Endothelial cell of umbilical vein (primary cell): ENCODE measurements around the gene THTPA. TPM values are rescaled to one million over a fixed set of nuclear protein-coding genes. Genes with fewer than 3 reads are reported as not detected.

ENCODE experiments used
- BruUV-seq: library from RNA; stranded (reverse); fragments of 400-500 nt; replicated peaks from 2 replicates; lab custom pipeline; 2021; lab: Mats Ljungman, UMichigan
- CTCF ChIA-PET: fragments of 300-600, 350-600 bp; sonication (Branson Sonifier 250); formaldehyde crosslinking; loops from one replicate; lab custom pipeline; 2021; ENCODE audit warnings: antibody characterized with exemption, inconsistent platforms; lab: Charles Lee
- POLR2A ChIA-PET: fragments of 300-600, 350-600 bp; sonication (Branson Sonifier 250); formaldehyde crosslinking; loops from one replicate; lab custom pipeline; 2021; ENCODE audit warnings: antibody characterized with exemption, inconsistent platforms; lab: Charles Lee
- DNase-seq: peaks from one replicate; pipeline ENCODE4 v3.0.0-alpha.2; 2011; ENCODE audit warnings: low read depth, low spot score
- FAIRE-seq: peaks from 2 replicates; lab custom pipeline; 2011; peaks lifted over from hg19 to GRCh38; lab: Jason Lieb, UNC
- H2AFZ ChIP-seq: 2 replicates; pipeline ENCODE4 v1.6.0; 2012; ENCODE audit warnings: low read depth, low read length, control low read depth, inconsistent platforms
- H3K27ac ChIP-seq: 2 replicates; pipeline ENCODE4 v1.5.1; 2011; ENCODE audit warnings: low read depth, mild to moderate bottlenecking, control low read depth, low read length, moderate library complexity; ENCODE audit not compliant: insufficient read depth
- H3K27me3 ChIP-seq, 2 experiments: 2 replicates each; pipeline versions ENCODE4 v1.6.0 to v1.6.1; 2011; ENCODE audit warnings: low read length in 2 of 2, mixed read lengths in 1 of 2; ENCODE audit not compliant: control insufficient read depth in 2 of 2, insufficient read depth in 2 of 2
- H3K36me3 ChIP-seq, 2 experiments: 2 replicates in 1 of 2; 3 replicates in 1 of 2; pipeline ENCODE4 v1.5.1; 2011; ENCODE audit warnings: low read length in 2 of 2, mild to moderate bottlenecking in 1 of 2, moderate library complexity in 1 of 2; ENCODE audit not compliant: control insufficient read depth in 2 of 2, insufficient read depth in 2 of 2; ENCODE audit errors: extremely low read depth in 1 of 2
- H3K4me1 ChIP-seq: 3 replicates; pipeline ENCODE4 v1.5.1; 2011; ENCODE audit warnings: mild to moderate bottlenecking, low read length; ENCODE audit not compliant: control insufficient read depth, insufficient read depth; ENCODE audit errors: extremely low read depth
- H3K4me2 ChIP-seq: 2 replicates; pipeline ENCODE4 v1.6.1; 2011; ENCODE audit warnings: low read length, control low read depth, mixed read lengths; ENCODE audit not compliant: insufficient read depth
- H3K4me3 ChIP-seq, 3 experiments: fragments of 200-600 bp in 1 of 3; sonication (generic), shearing (Covaris generic) in 1 of 3; replicated peaks in 1 of 3; 2 replicates each; pipeline ENCODE4 v1.5.1; 2011 to 2016; ENCODE audit warnings: control low read depth in 3 of 3, low read length in 3 of 3, mild to moderate bottlenecking in 2 of 3, inconsistent platforms in 1 of 3, low read depth in 1 of 3, moderate library complexity in 1 of 3; ENCODE audit not compliant: insufficient read depth in 1 of 3
- H3K79me2 ChIP-seq: 2 replicates; pipeline ENCODE4 v1.6.0; 2012; ENCODE audit warnings: low read length, inconsistent platforms; ENCODE audit not compliant: control insufficient read depth, insufficient read depth
- H3K9ac ChIP-seq: replicated peaks from 2 replicates; pipeline ENCODE3; 2011; ENCODE audit warnings: low read length, control low read depth; ENCODE audit not compliant: insufficient read depth; ENCODE audit errors: extremely low read depth
- H3K9me1 ChIP-seq: replicated peaks from 3 replicates; pipeline ENCODE4 v1.6.0; 2011; ENCODE audit warnings: mild to moderate bottlenecking, low read length; ENCODE audit not compliant: control insufficient read depth, insufficient read depth; ENCODE audit errors: extremely low read depth
- H3K9me3 ChIP-seq: replicated peaks from 2 replicates; pipeline ENCODE4 v1.5.1; 2012; ENCODE audit warnings: low read length, inconsistent platforms; ENCODE audit not compliant: control insufficient read depth, insufficient read depth
- H4K20me1 ChIP-seq: replicated peaks from 2 replicates; pipeline ENCODE3; 2011; ENCODE audit warnings: mild to moderate bottlenecking, low read length; ENCODE audit not compliant: control insufficient read depth, insufficient read depth; ENCODE audit errors: extremely low read depth
- EZH2 ChIP-seq: IDR thresholded peaks from 2 replicates; pipeline ENCODE4 v1.6.1; 2012; ENCODE audit warnings: borderline replicate concordance, low read depth, mild to moderate bottlenecking, moderate library complexity, low read length, inconsistent platforms; ENCODE audit not compliant: severe bottlenecking
- FOS ChIP-seq: IDR thresholded peaks from 2 replicates; pipeline ENCODE4 v1.6.1; 2011; ENCODE audit warnings: mild to moderate bottlenecking, low read length, moderate library complexity, borderline replicate concordance; ENCODE audit not compliant: insufficient read depth
- GATA2 ChIP-seq: IDR thresholded peaks from 2 replicates; pipeline ENCODE4 v1.7.0; 2011; ENCODE audit warnings: low read depth, mild to moderate bottlenecking, moderate library complexity, mixed read lengths, low read length; ENCODE audit not compliant: insufficient read length, insufficient read depth
- JUN ChIP-seq: IDR thresholded peaks from 2 replicates; pipeline ENCODE4 v1.6.1; 2011; ENCODE audit warnings: borderline replicate concordance, low read depth; ENCODE audit not compliant: insufficient read length, insufficient read depth
- MYC ChIP-seq: IDR thresholded peaks from one replicate; pipeline ENCODE4 v1.6.1; 2011; ENCODE audit warnings: mild to moderate bottlenecking, low read depth, low read length
- POLR2A ChIP-seq: IDR thresholded peaks from 2 replicates; pipeline ENCODE4 v1.6.1; 2012; ENCODE audit warnings: low read depth, mild to moderate bottlenecking, control low read depth, low read length
- POLR2AphosphoS5 ChIP-seq: IDR thresholded peaks from 2 replicates; pipeline ENCODE4 v1.6.1; 2012; ENCODE audit warnings: low read depth, mild to moderate bottlenecking, control low read depth, low read length, moderate library complexity; ENCODE audit not compliant: insufficient read depth
- dilution Hi-C: fragments of 300-500 bp; cut with MboI; formaldehyde crosslinking; loops from one replicate; pipeline ENCODE4 v1.15.0; 2019; ENCODE audit warnings: low sequenced_read_pairs; ENCODE audit not compliant: extremely low pct_ligation_motif_present
- intact Hi-C: fragments of 100-400 bp; cut with micrococcal nuclease; formaldehyde crosslinking; loops from one replicate; pipeline ENCODE4 v1.10.0; 2022
- polyA plus RNA-seq, 4 experiments: library from polyadenylated mRNA; depleted of rRNA in 3 of 4; stranded (reverse) in 3 of 4; unstranded in 1 of 4; fragments of >200 nt; gene quantifications; 2 replicates each; pipeline versions ENCODE4 v1.2.1 to v1.2.3, GENCODE V29; 2011 to 2012; ENCODE audit warnings: missing spikeins in 1 of 4
- total RNA-seq: library from RNA; stranded (reverse); gene quantifications from 2 replicates; pipeline ENCODE4 v1.2.3, GENCODE V29; 2021
- TF ChIP-seq, protein P1 (sequence below), 2 donors: IDR thresholded peaks; 1 replicate in 1 of 2; 2 replicates in 1 of 2; pipeline ENCODE4 v1.5.1; 2011; ENCODE audit warnings: low read length in 2 of 2, mild to moderate bottlenecking in 2 of 2, moderate library complexity in 2 of 2, control low read depth in 1 of 2, inconsistent platforms in 1 of 2, low read depth in 1 of 2; ENCODE audit not compliant: insufficient read depth in 1 of 2; ENCODE audit errors: extremely low read depth in 1 of 2
- TF ChIP-seq, protein P2 (sequence below): IDR thresholded peaks from 2 replicates; pipeline ENCODE4 v1.6.1; 2011; ENCODE audit not compliant: insufficient read depth, insufficient read length

THTPA gene
- total and polyA plus RNA-seq, 2 donors (not counting 3 experiments of a cell fraction or from before 2014, with no cell fraction given), result 10.8 to 12.5 TPM

DNA sequence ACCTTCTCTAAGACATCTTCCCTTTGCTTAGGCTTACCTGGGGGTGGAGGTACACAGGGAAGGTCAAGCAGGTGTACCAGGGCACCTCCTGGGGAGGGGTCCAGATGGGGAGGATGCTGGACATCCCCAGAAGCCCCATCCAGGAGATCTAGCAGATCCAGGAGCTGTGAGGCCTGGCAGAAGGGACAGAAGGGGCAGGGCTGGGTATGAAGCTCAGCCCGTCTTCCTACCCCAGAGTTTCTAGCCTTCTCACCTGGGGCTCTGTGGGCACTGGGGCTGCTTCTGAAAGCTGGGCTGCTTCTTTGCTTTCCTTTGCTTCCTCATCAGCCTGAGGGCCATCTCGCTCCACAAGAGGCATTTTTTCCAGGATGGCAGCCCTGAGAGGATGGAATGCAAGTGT lies 5.2 kb downstream of the THTPA start:
- no TSS peak for BruUV-seq
- Histone ChIP-seq H3K27ac (no peak overlapping the region), H3K9ac (no peak overlapping the region), H3K9me1 (no peaks in the 10 kb centered on the region), H3K4me2 (no peak overlapping the region), H3K9me3 (no peaks in the 10 kb centered on the region), H3K36me3 (peaks cover 0 to 11% of the 10 kb centered on the region in 2 experiments), H3K4me3 (no peak overlapping the region), H3K27me3 (no peaks in the 10 kb centered on the region), H3K79me2 (peaks cover 10% of the 10 kb centered on the region), H3K4me1 (peaks cover 9% of the 10 kb centered on the region), H4K20me1 (no peaks in the 10 kb centered on the region), H2AFZ (no peak overlapping the region)
- ChIA-PET POLR2A (interaction anchor here (0.8 kb wide), 1 partner anchor 83 kb away, joined by 3 read pairs; no protein-coding TSS in a partner anchor), CTCF (interaction anchor here (0.7 to 12.3 kb wide), 6 partner anchors 10 to 103 kb away, joined by 3 to 416 read pairs (median 6); no protein-coding TSS in a partner anchor)
- intact Hi-C loops (no loop called here), dilution Hi-C loops (no loop called here)
- FAIRE-seq (no peak), DNase-seq (no peak)
- no peak for TF ChIP-seq POLR2A
- no peak for TF ChIP-seq GATA2
- TF ChIP-seq POLR2AphosphoS5, result no peak
- no peak for TF ChIP-seq FOS
- TF ChIP-seq, protein P1, sequence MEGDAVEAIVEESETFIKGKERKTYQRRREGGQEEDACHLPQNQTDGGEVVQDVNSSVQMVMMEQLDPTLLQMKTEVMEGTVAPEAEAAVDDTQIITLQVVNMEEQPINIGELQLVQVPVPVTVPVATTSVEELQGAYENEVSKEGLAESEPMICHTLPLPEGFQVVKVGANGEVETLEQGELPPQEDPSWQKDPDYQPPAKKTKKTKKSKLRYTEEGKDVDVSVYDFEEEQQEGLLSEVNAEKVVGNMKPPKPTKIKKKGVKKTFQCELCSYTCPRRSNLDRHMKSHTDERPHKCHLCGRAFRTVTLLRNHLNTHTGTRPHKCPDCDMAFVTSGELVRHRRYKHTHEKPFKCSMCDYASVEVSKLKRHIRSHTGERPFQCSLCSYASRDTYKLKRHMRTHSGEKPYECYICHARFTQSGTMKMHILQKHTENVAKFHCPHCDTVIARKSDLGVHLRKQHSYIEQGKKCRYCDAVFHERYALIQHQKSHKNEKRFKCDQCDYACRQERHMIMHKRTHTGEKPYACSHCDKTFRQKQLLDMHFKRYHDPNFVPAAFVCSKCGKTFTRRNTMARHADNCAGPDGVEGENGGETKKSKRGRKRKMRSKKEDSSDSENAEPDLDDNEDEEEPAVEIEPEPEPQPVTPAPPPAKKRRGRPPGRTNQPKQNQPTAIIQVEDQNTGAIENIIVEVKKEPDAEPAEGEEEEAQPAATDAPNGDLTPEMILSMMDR (IDR thresholded peaks at IDR 0.05; ENCODE audit: extremely low read depth in 1 of 2, insufficient read depth in 1 of 2, low read depth in 1 of 2, low read length in 2 of 2), result no peak
- no peak for TF ChIP-seq JUN
- TF ChIP-seq EZH2, result no peak
- no peak for TF ChIP-seq MYC
- TF ChIP-seq, protein P2, sequence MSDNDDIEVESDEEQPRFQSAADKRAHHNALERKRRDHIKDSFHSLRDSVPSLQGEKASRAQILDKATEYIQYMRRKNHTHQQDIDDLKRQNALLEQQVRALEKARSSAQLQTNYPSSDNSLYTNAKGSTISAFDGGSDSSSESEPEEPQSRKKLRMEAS, result no peak
